ENCODE data around the gene ZNF891.

- TF ChIP-seq CTCF (conservative IDR thresholded peaks at IDR 0.05; ENCODE audit: low read depth, low read length) (no peak), RAD21 (IDR thresholded peaks at IDR 0.05; ENCODE audit: low read length) (no peak), RFX5 (IDR thresholded peaks at IDR 0.05; ENCODE audit: low read depth, low read length) (no peak), MAFK (IDR thresholded peaks at IDR 0.05; ENCODE audit: low read depth, low read length) (no peak), MXI1 (IDR thresholded peaks at IDR 0.05; ENCODE audit: borderline replicate concordance, low read depth, low read length) (no peak), CEBPB (IDR thresholded peaks at IDR 0.05; ENCODE audit: low read depth, low read length) (no peak), SMC3 (IDR thresholded peaks at IDR 0.05; ENCODE audit: low read depth, low read length) (no peak), NFE2L2 (IDR thresholded peaks at IDR 0.05; ENCODE audit: low read depth, low read length) (no peak)
Observed at GRCh38 chr12:133105620-133106019, 24.5 kb downstream of the ZNF891 start.
